H9 (cell line): ENCODE measurements around the gene RARB. TPM values are rescaled to one million over a fixed set of nuclear protein-coding genes. Genes with fewer than 3 reads are reported as not detected.

Experiments used
- DNase-seq: peaks from one replicate; pipeline ENCODE4 v3.0.0-alpha.2; 2017
- H2AFZ ChIP-seq: one replicate; pipeline ENCODE4 v1.6.1; 2013; ENCODE audit warnings: mild to moderate bottlenecking, low read length, control low read depth, moderate library complexity
- H2AK5ac ChIP-seq: 2 replicates; pipeline ENCODE4 v1.6.1; 2013; ENCODE audit warnings: low read length, control low read depth, mixed read lengths; ENCODE audit not compliant: insufficient read length
- H2BK120ac ChIP-seq: one replicate; pipeline ENCODE4 v1.6.1; 2013; ENCODE audit warnings: low read depth, mild to moderate bottlenecking, low read length, control low read depth, inconsistent platforms; ENCODE audit not compliant: poor library complexity, severe bottlenecking
- H2BK12ac ChIP-seq: 2 replicates; pipeline ENCODE4 v1.6.1; 2013; ENCODE audit warnings: low read length, control low read depth, mixed read lengths, low read depth; ENCODE audit not compliant: insufficient read length
- H2BK15ac ChIP-seq: 2 replicates; pipeline ENCODE4 v1.6.1; 2013; ENCODE audit warnings: low read depth, low read length, control low read depth
- H2BK20ac ChIP-seq: one replicate; pipeline ENCODE4 v1.6.1; 2013; ENCODE audit warnings: low read depth, mild to moderate bottlenecking, low read length, control low read depth, inconsistent platforms; ENCODE audit not compliant: poor library complexity, severe bottlenecking
- H2BK5ac ChIP-seq: 2 replicates; pipeline ENCODE4 v1.6.1; 2013; ENCODE audit warnings: low read length, control low read depth, mixed read lengths; ENCODE audit not compliant: insufficient read length
- H3K14ac ChIP-seq: 2 replicates; pipeline ENCODE4 v1.6.1; 2013; ENCODE audit warnings: low read length, control low read depth; ENCODE audit not compliant: insufficient read depth
- H3K18ac ChIP-seq: 2 replicates; pipeline ENCODE4 v1.6.1; 2013; ENCODE audit warnings: low read depth, mild to moderate bottlenecking, mixed read lengths, low read length, control low read depth; ENCODE audit not compliant: insufficient read length
- H3K23ac ChIP-seq: 2 replicates; pipeline ENCODE4 v1.6.1; 2013; ENCODE audit warnings: low read length, control low read depth, mixed read lengths, low read depth; ENCODE audit not compliant: insufficient read length
- H3K23me2 ChIP-seq: 2 replicates; pipeline ENCODE4 v1.6.1; 2013; ENCODE audit warnings: low read depth, mild to moderate bottlenecking, mixed read lengths, low read length, control low read depth; ENCODE audit not compliant: insufficient read length, poor library complexity, severe bottlenecking
- H3K27ac ChIP-seq: 2 replicates; pipeline ENCODE4 v1.5.1; 2013; ENCODE audit warnings: low read length, control low read depth, mixed read lengths, low read depth; ENCODE audit not compliant: insufficient read length
- H3K27me3 ChIP-seq: 2 replicates; pipeline ENCODE4 v1.6.1; 2013; ENCODE audit warnings: low read length, control low read depth, inconsistent platforms; ENCODE audit not compliant: insufficient read depth
- H3K4ac ChIP-seq: 2 replicates; pipeline ENCODE4 v1.6.1; 2013; ENCODE audit warnings: low read depth, mild to moderate bottlenecking, control low read depth, inconsistent platforms, low read length, moderate library complexity
- H3K4me1 ChIP-seq: 2 replicates; pipeline ENCODE4 v1.6.1; 2013; ENCODE audit warnings: low read length, control low read depth, inconsistent platforms; ENCODE audit not compliant: insufficient read depth
- H3K4me2 ChIP-seq: 2 replicates; pipeline ENCODE4 v1.6.1; 2013; ENCODE audit warnings: low read length, control low read depth, mixed read lengths; ENCODE audit not compliant: insufficient read length, insufficient read depth
- H3K56ac ChIP-seq: 2 replicates; pipeline ENCODE4 v1.6.1; 2013; ENCODE audit warnings: low read depth, mild to moderate bottlenecking, mixed read lengths, low read length, control low read depth; ENCODE audit not compliant: insufficient read length
- H3K79me1 ChIP-seq: 2 replicates; pipeline ENCODE4 v1.6.1; 2013; ENCODE audit warnings: low read depth, mild to moderate bottlenecking, moderate library complexity, low read length, control low read depth, inconsistent platforms; ENCODE audit not compliant: insufficient read depth, poor library complexity, severe bottlenecking
- H3K79me2 ChIP-seq: 2 replicates; pipeline ENCODE4 v1.6.1; 2013; ENCODE audit warnings: low read length, control low read depth, inconsistent platforms; ENCODE audit not compliant: insufficient read depth
- H3K9ac ChIP-seq: 2 replicates; pipeline ENCODE4 v1.6.1; 2013; ENCODE audit warnings: low read length, control low read depth, mixed read lengths; ENCODE audit not compliant: insufficient read length; ENCODE audit errors: extremely low read depth
- H3K9me3 ChIP-seq: one replicate; pipeline ENCODE4 v1.6.1; 2013; ENCODE audit warnings: low read depth, low read length, inconsistent platforms; ENCODE audit not compliant: control insufficient read depth
- H3T11ph ChIP-seq: one replicate; pipeline ENCODE4 v1.6.1; 2013; ENCODE audit warnings: mild to moderate bottlenecking, low read length, control low read depth, inconsistent platforms
- H4K20me1 ChIP-seq: one replicate; pipeline ENCODE4 v1.6.1; 2013; ENCODE audit not compliant: control insufficient read depth, insufficient read length, insufficient read depth
- H4K5ac ChIP-seq: 2 replicates; pipeline ENCODE4 v1.6.1; 2013; ENCODE audit warnings: low read depth, mild to moderate bottlenecking, mixed read lengths, low read length, control low read depth; ENCODE audit not compliant: insufficient read length
- H4K8ac ChIP-seq: replicated peaks from 2 replicates; pipeline ENCODE4 v1.6.1; 2013; ENCODE audit warnings: low read length, control low read depth, mixed read lengths, low read depth; ENCODE audit not compliant: insufficient read length
- H4K91ac ChIP-seq: 2 replicates; pipeline ENCODE4 v1.6.1; 2013; ENCODE audit warnings: low read depth, mild to moderate bottlenecking, moderate library complexity, mixed read lengths, low read length, control low read depth; ENCODE audit not compliant: insufficient read length
- H3K27ac Mint-ChIP-seq, 3 experiments: 2 replicates in 2 of 3; 3 replicates in 1 of 3; pipeline ENCODE4 v1.8.0; 2020 to 2021; ENCODE audit warnings: mixed read lengths in 3 of 3, mild to moderate bottlenecking in 1 of 3, moderate library complexity in 1 of 3
- H3K27me3 Mint-ChIP-seq: 2 replicates; pipeline ENCODE4 v1.8.0; 2021; ENCODE audit warnings: low read depth, mild to moderate bottlenecking, moderate library complexity, mixed read lengths
- H3K36me3 Mint-ChIP-seq, 3 experiments: 2 replicates in 2 of 3; 3 replicates in 1 of 3; pipeline ENCODE4 v1.8.0; 2020 to 2021; ENCODE audit warnings: low read depth in 3 of 3, mixed read lengths in 3 of 3; ENCODE audit not compliant: insufficient read depth in 1 of 3
- H3K4me1 Mint-ChIP-seq, 2 experiments: 2 replicates each; pipeline ENCODE4 v1.8.0; 2020; ENCODE audit warnings: mixed read lengths in 2 of 2
- H3K4me3 Mint-ChIP-seq, 2 experiments: 2 replicates in 1 of 2; 3 replicates in 1 of 2; pipeline ENCODE4 v1.8.0; 2020 to 2021; ENCODE audit warnings: mild to moderate bottlenecking in 2 of 2, mixed read lengths in 2 of 2, moderate library complexity in 1 of 2
- H3K9me3 Mint-ChIP-seq, 2 experiments: 2 replicates in 1 of 2; 3 replicates in 1 of 2; pipeline ENCODE4 v1.8.0; 2020; ENCODE audit warnings: mild to moderate bottlenecking in 2 of 2, mixed read lengths in 2 of 2, moderate library complexity in 1 of 2
- CTCF ChIP-seq: fragments of 200-600 bp; sonication (generic); conservative IDR thresholded peaks from 3 replicates; pipeline ENCODE4 v1.8.0; 2021; ENCODE audit warnings: antibody characterized with exemption, mild to moderate bottlenecking
- WGBS: extraction: QIAGEN DNeasy Blood & Tissue Kit; methylation state at CpG from one replicate; pipeline ENCODE4 v1.1.7; 2013; ENCODE audit warnings: missing lambda C conversion rate, low lambda C conversion rate, mixed read lengths; ENCODE audit not compliant: insufficient read length; ENCODE audit errors: extremely low coverage; 5-methylcytosine and 5-hydroxymethylcytosine counted together
- total RNA-seq: library from RNA; stranded (reverse); gene quantifications from 2 replicates; pipeline ENCODE4 v1.2.1, GENCODE V29; 2021

The RARB gene
- total RNA-seq, 1 experiment from 2014 or later, result 0.22 TPM

- Histone ChIP-seq H2BK20ac (no peak overlapping the region), H4K5ac (no peak overlapping the region), H2AK5ac (no peak overlapping the region), H2BK12ac (no peak overlapping the region), H2AFZ (no peak overlapping the region), H3K4me2 (no peak overlapping the region), H4K8ac (no peak overlapping the region), H4K20me1 (no peaks in the 10 kb centered on the region), H3K23ac (no peak overlapping the region), H3K9me3 (no peaks in the 10 kb centered on the region), H3T11ph (no peak overlapping the region), H3K4me1 (no peaks in the 10 kb centered on the region), H3K79me1 (no peaks in the 10 kb centered on the region), H3K27me3 (no peaks in the 10 kb centered on the region), H4K91ac (no peak overlapping the region), H2BK120ac (no peak overlapping the region), H3K14ac (no peak overlapping the region), H3K27ac (no peak overlapping the region), H3K56ac (no peak overlapping the region), H3K4ac (no peak overlapping the region), H3K79me2 (no peaks in the 10 kb centered on the region), H2BK15ac (no peak overlapping the region), H2BK5ac (no peak overlapping the region), H3K9ac (no peak overlapping the region), H3K18ac (no peak overlapping the region), H3K23me2 (no peaks in the 10 kb centered on the region)
- Mint-ChIP-seq H3K9me3 (peaks cover 3 to 10% of the 10 kb centered on the region in 2 experiments; a peak in 3 of 5 replicates), H3K36me3 (peaks cover 0 to 18% (median 0%) of the 10 kb centered on the region in 3 experiments; a peak in 3 of 7 replicates), H3K4me1 (peaks cover 2% of the 10 kb centered on the region in 2 experiments; a peak in 3 of 4 replicates), H3K4me3 (no peak overlapping the region), H3K27ac (peak overlapping the region in 2 of 3 experiments; percentile 54 to 82; a peak in 2 of 7 replicates), H3K27me3 (no peaks in the 10 kb centered on the region)
- WGBS, result no CpG with 5 or more reads among the region's 2 CpGs
- no peak for DNase-seq
- no peak for TF ChIP-seq CTCF
These were observed 30.9 kb upstream of the RARB start for GRCh38 chr3:25397150-25397549.
